ENCODE data around the gene NUDT12. TPM values are rescaled to one million over a fixed set of nuclear protein-coding genes. Genes with fewer than 3 reads are reported as not detected.

Gene NUDT12
- polyA plus RNA-seq, 2 of the 4 experiments (the other 2 are of a cell fraction), result 3.1 to 6.2 TPM

DNA sequence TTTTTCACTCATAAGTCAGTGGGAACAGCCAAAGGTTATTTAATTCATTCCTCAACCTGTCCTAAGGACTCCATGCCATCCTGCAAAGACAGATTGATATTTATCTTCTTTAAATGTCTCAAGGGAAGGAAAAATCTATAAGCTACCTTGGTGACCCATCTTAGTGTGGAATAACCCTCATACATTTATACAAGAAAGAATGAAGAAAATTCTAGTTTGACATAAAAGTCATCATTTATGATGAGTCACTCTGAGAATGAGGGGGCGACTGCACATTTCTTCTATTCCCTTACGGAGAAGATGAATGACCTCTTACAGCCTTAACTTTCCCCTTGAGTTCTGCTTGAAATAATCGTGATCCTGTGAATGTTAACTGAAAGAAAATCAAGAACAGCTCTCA lies 26.8 kb upstream of the NUDT12 start:
- ChIA-PET CTCF (no interaction called here), POLR2A (no interaction called here)
- Histone ChIP-seq H3K27ac (no peak overlapping the region), H3K4me1 (no peaks in the 10 kb centered on the region), H3K4me2 (no peak overlapping the region), H3K4me3 (no peak overlapping the region), H3K9me3 (no peaks in the 10 kb centered on the region)
- no peak for TF ChIP-seq HOXB13 (CRISPR knock-in tag; IDR thresholded peaks at IDR 0.05; ENCODE audit: low read depth)
- TF ChIP-seq HDAC2 (IDR thresholded peaks at IDR 0.05), result no peak
- no peak for TF ChIP-seq CEBPB (IDR thresholded peaks at IDR 0.05)
- peak; percentile 46 for TF ChIP-seq NFE2L2 (conservative IDR thresholded peaks at IDR 0.05; ENCODE audit: low read length)
- no peak for TF ChIP-seq HOXB5 (CRISPR knock-in tag; IDR thresholded peaks at IDR 0.05)
- no peak for TF ChIP-seq SREBF2 (IDR thresholded peaks at IDR 0.05)
- no peak for TF ChIP-seq TP53 (CRISPR knock-in tag; IDR thresholded peaks at IDR 0.05)
- no peak for TF ChIP-seq ZNF302 (CRISPR knock-in tag; IDR thresholded peaks at IDR 0.05)
- no peak for TF ChIP-seq SMC3 (IDR thresholded peaks at IDR 0.05)
- TF ChIP-seq MAFK (IDR thresholded peaks at IDR 0.05; ENCODE audit: partially characterized antibody), result peak; percentile 21
- no peak for TF ChIP-seq CBX2 (IDR thresholded peaks at IDR 0.05; ENCODE audit: borderline replicate concordance, low read depth)
- WGBS (ENCODE audit: missing lambda C conversion rate), result 55% methylated on average over 3 of the region's 3 CpGs
- no peak for DNase-seq (ENCODE audit: low read depth in 1 of 2, low spot score in 1 of 2)
- FAIRE-seq, result no peak
- no peak for ATAC-seq

DNA sequence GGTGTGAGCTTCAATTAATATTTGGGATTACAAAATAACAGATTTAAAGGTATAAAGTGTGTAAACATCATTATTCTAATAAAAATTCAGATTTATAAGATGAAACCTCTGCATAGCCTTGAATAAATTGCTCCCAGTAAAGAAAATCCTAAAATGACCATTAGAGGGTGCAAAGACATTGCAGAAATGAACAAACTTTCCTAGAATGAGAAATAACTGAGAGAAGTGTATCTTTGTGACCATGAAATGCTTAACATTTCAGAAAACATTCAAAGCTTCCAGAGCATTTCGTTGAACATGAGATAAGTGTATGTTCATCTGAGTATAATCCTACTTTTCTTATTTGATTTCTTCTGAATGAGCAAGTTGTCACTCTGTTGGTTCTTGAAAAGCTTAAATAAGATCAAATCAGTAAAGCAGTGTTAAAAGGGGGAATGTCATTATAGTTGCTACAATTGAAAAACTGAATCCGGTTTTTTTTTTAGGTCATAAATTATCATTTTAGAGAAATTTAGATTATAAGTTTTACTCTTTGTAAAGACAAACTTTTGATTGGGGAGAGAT lies 24.7 kb upstream of the NUDT12 start:
- ChIA-PET POLR2A (no interaction called here), CTCF (interaction anchor here (1.2 to 1.5 kb wide), 2 partner anchors 9 to 19 kb away, joined by 3 read pairs; no protein-coding TSS in a partner anchor)
- DNase-seq (ENCODE audit: low read depth in 1 of 2, low spot score in 1 of 2), result peak in 1 of 2 experiments; percentile 20
- whole genome bisulfite sequencing (ENCODE audit: missing lambda C conversion rate), result 3% methylated on average over 2 of the region's 2 CpGs
- no peak for TF ChIP-seq PBX3 (IDR thresholded peaks at IDR 0.05)
- TF ChIP-seq E2F6 (IDR thresholded peaks at IDR 0.05; ENCODE audit: borderline replicate concordance, low read depth), result no peak
- no peak for TF ChIP-seq CEBPB (IDR thresholded peaks at IDR 0.05)
- TF ChIP-seq ESRRA (IDR thresholded peaks at IDR 0.05; ENCODE audit: borderline replicate concordance, low read length), result no peak
- TF ChIP-seq SMC3 (IDR thresholded peaks at IDR 0.05), result peak; percentile 57
- no peak for TF ChIP-seq FOXS1 (CRISPR knock-in tag; IDR thresholded peaks at IDR 0.05)
- TF ChIP-seq, protein P1, sequence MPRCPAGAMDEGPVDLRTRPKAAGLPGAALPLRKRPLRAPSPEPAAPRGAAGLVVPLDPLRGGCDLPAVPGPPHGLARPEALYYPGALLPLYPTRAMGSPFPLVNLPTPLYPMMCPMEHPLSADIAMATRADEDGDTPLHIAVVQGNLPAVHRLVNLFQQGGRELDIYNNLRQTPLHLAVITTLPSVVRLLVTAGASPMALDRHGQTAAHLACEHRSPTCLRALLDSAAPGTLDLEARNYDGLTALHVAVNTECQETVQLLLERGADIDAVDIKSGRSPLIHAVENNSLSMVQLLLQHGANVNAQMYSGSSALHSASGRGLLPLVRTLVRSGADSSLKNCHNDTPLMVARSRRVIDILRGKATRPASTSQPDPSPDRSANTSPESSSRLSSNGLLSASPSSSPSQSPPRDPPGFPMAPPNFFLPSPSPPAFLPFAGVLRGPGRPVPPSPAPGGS (IDR thresholded peaks at IDR 0.05), result no peak
- no peak for TF ChIP-seq JUNB (IDR thresholded peaks at IDR 0.05)
- TF ChIP-seq, protein P2, sequence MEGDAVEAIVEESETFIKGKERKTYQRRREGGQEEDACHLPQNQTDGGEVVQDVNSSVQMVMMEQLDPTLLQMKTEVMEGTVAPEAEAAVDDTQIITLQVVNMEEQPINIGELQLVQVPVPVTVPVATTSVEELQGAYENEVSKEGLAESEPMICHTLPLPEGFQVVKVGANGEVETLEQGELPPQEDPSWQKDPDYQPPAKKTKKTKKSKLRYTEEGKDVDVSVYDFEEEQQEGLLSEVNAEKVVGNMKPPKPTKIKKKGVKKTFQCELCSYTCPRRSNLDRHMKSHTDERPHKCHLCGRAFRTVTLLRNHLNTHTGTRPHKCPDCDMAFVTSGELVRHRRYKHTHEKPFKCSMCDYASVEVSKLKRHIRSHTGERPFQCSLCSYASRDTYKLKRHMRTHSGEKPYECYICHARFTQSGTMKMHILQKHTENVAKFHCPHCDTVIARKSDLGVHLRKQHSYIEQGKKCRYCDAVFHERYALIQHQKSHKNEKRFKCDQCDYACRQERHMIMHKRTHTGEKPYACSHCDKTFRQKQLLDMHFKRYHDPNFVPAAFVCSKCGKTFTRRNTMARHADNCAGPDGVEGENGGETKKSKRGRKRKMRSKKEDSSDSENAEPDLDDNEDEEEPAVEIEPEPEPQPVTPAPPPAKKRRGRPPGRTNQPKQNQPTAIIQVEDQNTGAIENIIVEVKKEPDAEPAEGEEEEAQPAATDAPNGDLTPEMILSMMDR (IDR thresholded peaks at IDR 0.05), result peak; percentile 56
- TF ChIP-seq HOXA7 (CRISPR knock-in tag; IDR thresholded peaks at IDR 0.05), result no peak
- TF ChIP-seq RNF2 (IDR thresholded peaks at IDR 0.05; ENCODE audit: borderline replicate concordance, low read depth), result no peak
- TF ChIP-seq RAD21 (conservative IDR thresholded peaks at IDR 0.05 in 1 of 2, IDR thresholded peaks at IDR 0.05 in 1 of 2), result peak; percentile 65 to 75
- TF ChIP-seq POLR2A (IDR thresholded peaks at IDR 0.05; ENCODE audit: low read length), result no peak
- no peak for TF ChIP-seq BHLHE40 (IDR thresholded peaks at IDR 0.05; ENCODE audit: low read depth, low read length)
- H3K4me3 ChIP-seq, result no peak overlapping the region
- H3K9me3 ChIP-seq, result no peaks in the 10 kb centered on the region
- peak; percentile 68 to 76; a peak in 4 of 6 replicates for ATAC-seq
- no peak overlapping the region for H3K4me2 ChIP-seq
- no peaks in the 10 kb centered on the region for H3K4me1 ChIP-seq
- H3K27ac ChIP-seq, result no peak overlapping the region
- peak; percentile 93 for FAIRE-seq

Data from A549 (cell line).